ENCODE data around the gene ATP8B2. TPM values are rescaled to one million over a fixed set of nuclear protein-coding genes. Genes with fewer than 3 reads are reported as not detected.
A peak's percentile ranks its signal among the peaks of the same experiment; 100 is the strongest.

The ATP8B2 gene
- total RNA-seq, 1 experiment from 2014 or later, result 22.1 TPM

- Histone ChIP-seq H3K9ac (ENCODE audit: low read length) (no peak overlapping the region), H3K4me2 (ENCODE audit: low read length) (no peak overlapping the region), H3K4me1 (ENCODE audit: control insufficient read depth in 1 of 2, insufficient read depth in 2 of 2, low read length in 2 of 2) (peaks cover 21 to 25% of the 10 kb centered on the region in 2 experiments), H3K36me3 (ENCODE audit: control insufficient read depth in 1 of 2, insufficient read depth in 2 of 2, low read length in 2 of 2) (peaks cover 19 to 20% of the 10 kb centered on the region in 2 experiments), H3K4me3 (replicated peaks in 1 of 2; ENCODE audit: low read depth in 1 of 2, low read length in 2 of 2) (no peak overlapping the region), H3K9me2 (ENCODE audit: insufficient read depth) (no peaks in the 10 kb centered on the region), H3K9me3 (ENCODE audit: control insufficient read depth in 1 of 2, insufficient read depth in 1 of 2, low read depth in 1 of 2, low read length in 2 of 2) (no peaks in the 10 kb centered on the region), H2AFZ (ENCODE audit: low read depth, low read length, poor library complexity, severe bottlenecking) (no peak overlapping the region), H3K27me3 (ENCODE audit: insufficient read depth, low read length) (no peaks in the 10 kb centered on the region), H3K27ac (ENCODE audit: low read depth, low read length) (no peak overlapping the region), H3K79me2 (ENCODE audit: insufficient read depth, low read length) (no peaks in the 10 kb centered on the region), H4K20me1 (ENCODE audit: insufficient read depth) (no peaks in the 10 kb centered on the region)
- ChIA-PET RAD21 (ENCODE audit: low non-redundant PET in 1 of 2, low total read pairs in 2 of 2, uncharacterized antibody in 2 of 2, unreplicated experiment in 2 of 2) (no interaction called here), CTCF (interaction anchor here (0.7 to 1.6 kb wide), 2 partner anchors 11 to 22 kb away, joined by 3 to 4 read pairs; no protein-coding TSS in a partner anchor), POLR2A (no interaction called here)
- intact Hi-C loops (cut with micrococcal nuclease), result no loop called here
- no peak for DNase-seq (ENCODE audit: low read depth, low spot score)
- no peak for ATAC-seq
- no peak for TF ChIP-seq RAD21 (IDR thresholded peaks at IDR 0.05; ENCODE audit: low read depth)
- TF ChIP-seq MAX (IDR thresholded peaks at IDR 0.05), result no peak
- no peak for TF ChIP-seq YY1 (IDR thresholded peaks at IDR 0.05; ENCODE audit: extremely low read depth, insufficient replicate concordance, low read depth, low read length)
- TF ChIP-seq ZNF274 (IDR thresholded peaks at IDR 0.05; ENCODE audit: low read depth, low read length), result no peak
- no peak for TF ChIP-seq EZH2 (IDR thresholded peaks at IDR 0.05)
- no TSS peak for BruUV-seq (replicated peaks)
These were observed 23.8 kb downstream of the ATP8B2 start for GRCh38 chr1:154349121-154349520.

DNA sequence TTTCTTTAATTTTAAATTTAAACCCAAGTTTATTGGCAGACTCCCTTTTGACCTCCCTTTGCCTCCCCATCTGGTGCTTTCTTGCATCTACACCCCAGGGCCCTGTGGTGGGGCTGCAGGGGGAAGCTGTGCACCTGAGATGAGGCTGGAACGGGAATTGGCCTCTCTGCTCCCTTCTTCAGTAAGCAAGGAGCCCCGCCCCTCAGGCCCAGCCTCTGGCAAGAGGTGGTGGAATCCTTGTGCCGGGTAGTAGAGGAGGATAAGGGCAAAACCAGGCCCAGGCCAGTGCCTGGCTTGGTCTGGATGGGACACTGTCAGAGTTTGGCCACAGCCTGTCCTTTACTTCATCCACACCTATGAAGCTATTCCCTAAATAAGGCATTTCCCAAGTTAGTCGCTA lies 25.1 kb downstream of the ATP8B2 start:
- CTCF ChIA-PET, result interaction anchor here (0.7 to 1.6 kb wide), 3 partner anchors 16 to 110 kb away, joined by 3 to 6 read pairs (median 4); no protein-coding TSS in a partner anchor
- H3K4me3 ChIP-seq (replicated peaks in 1 of 2; ENCODE audit: low read depth in 1 of 2, low read length in 2 of 2), result no peak overlapping the region
- H3K9ac ChIP-seq (ENCODE audit: low read length), result no peak overlapping the region
- H2AFZ ChIP-seq (ENCODE audit: low read depth, low read length, poor library complexity, severe bottlenecking), result no peak overlapping the region
- intact Hi-C loops (cut with micrococcal nuclease), result loop anchor here (5.0 to 10.0 kb wide), 2 partner anchors 82 to 194 kb away; no protein-coding TSS in a partner anchor
- no peaks in the 10 kb centered on the region for H4K20me1 ChIP-seq (ENCODE audit: insufficient read depth)
- H3K27ac ChIP-seq (ENCODE audit: low read depth, low read length), result no peak overlapping the region
- H3K27me3 ChIP-seq (ENCODE audit: insufficient read depth, low read length), result no peaks in the 10 kb centered on the region
- peaks cover 11 to 19% of the 10 kb centered on the region in 2 experiments; a peak in 3 of 4 replicates for H3K36me3 ChIP-seq (ENCODE audit: control insufficient read depth in 1 of 2, insufficient read depth in 2 of 2, low read length in 2 of 2)
- TSS peak; percentile 55 for BruUV-seq (replicated peaks)
- H3K9me3 ChIP-seq (ENCODE audit: control insufficient read depth in 1 of 2, insufficient read depth in 1 of 2, low read depth in 1 of 2, low read length in 2 of 2), result no peaks in the 10 kb centered on the region
- no peaks in the 10 kb centered on the region for H3K9me2 ChIP-seq (ENCODE audit: insufficient read depth)
- H3K4me2 ChIP-seq (ENCODE audit: low read length), result no peak overlapping the region
- RAD21 ChIA-PET (ENCODE audit: low non-redundant PET in 1 of 2, low total read pairs in 2 of 2, uncharacterized antibody in 2 of 2, unreplicated experiment in 2 of 2), result no interaction called here
- H3K4me1 ChIP-seq (ENCODE audit: control insufficient read depth in 1 of 2, insufficient read depth in 2 of 2, low read length in 2 of 2), result peaks cover 21 to 25% of the 10 kb centered on the region in 2 experiments
- no peaks in the 10 kb centered on the region for H3K79me2 ChIP-seq (ENCODE audit: insufficient read depth, low read length)
- ATAC-seq (no peak), DNase-seq (ENCODE audit: low read depth, low spot score) (no peak)
- POLR2A ChIA-PET, result no interaction called here
- TF ChIP-seq REST (IDR thresholded peaks at IDR 0.05; ENCODE audit: low read depth), result no peak
- TF ChIP-seq RAD21 (IDR thresholded peaks at IDR 0.05; ENCODE audit: low read depth), result no peak
- TF ChIP-seq MAX (IDR thresholded peaks at IDR 0.05), result no peak
- TF ChIP-seq CEBPB (IDR thresholded peaks at IDR 0.05; ENCODE audit: low read depth), result no peak
- no peak for TF ChIP-seq ZFX (IDR thresholded peaks at IDR 0.05)
- TF ChIP-seq, protein P1, sequence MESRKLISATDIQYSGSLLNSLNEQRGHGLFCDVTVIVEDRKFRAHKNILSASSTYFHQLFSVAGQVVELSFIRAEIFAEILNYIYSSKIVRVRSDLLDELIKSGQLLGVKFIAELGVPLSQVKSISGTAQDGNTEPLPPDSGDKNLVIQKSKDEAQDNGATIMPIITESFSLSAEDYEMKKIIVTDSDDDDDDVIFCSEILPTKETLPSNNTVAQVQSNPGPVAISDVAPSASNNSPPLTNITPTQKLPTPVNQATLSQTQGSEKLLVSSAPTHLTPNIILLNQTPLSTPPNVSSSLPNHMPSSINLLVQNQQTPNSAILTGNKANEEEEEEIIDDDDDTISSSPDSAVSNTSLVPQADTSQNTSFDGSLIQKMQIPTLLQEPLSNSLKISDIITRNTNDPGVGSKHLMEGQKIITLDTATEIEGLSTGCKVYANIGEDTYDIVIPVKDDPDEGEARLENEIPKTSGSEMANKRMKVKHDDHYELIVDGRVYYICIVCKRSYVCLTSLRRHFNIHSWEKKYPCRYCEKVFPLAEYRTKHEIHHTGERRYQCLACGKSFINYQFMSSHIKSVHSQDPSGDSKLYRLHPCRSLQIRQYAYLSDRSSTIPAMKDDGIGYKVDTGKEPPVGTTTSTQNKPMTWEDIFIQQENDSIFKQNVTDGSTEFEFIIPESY (IDR thresholded peaks at IDR 0.05; ENCODE audit: extremely low read depth, insufficient replicate concordance, low read length), result no peak
- TF ChIP-seq EZH2 (IDR thresholded peaks at IDR 0.05), result no peak
- TF ChIP-seq EZH2phosphoT487 (IDR thresholded peaks at IDR 0.05; ENCODE audit: borderline replicate concordance), result no peak
- TF ChIP-seq YY1 (IDR thresholded peaks at IDR 0.05; ENCODE audit: extremely low read depth, insufficient replicate concordance, low read depth, low read length), result no peak
- TF ChIP-seq, protein P2, sequence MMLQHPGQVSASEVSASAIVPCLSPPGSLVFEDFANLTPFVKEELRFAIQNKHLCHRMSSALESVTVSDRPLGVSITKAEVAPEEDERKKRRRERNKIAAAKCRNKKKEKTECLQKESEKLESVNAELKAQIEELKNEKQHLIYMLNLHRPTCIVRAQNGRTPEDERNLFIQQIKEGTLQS (IDR thresholded peaks at IDR 0.05), result no peak
- TF ChIP-seq TCF7L2 (IDR thresholded peaks at IDR 0.05; ENCODE audit: borderline replicate concordance, extremely low read depth, insufficient read depth, insufficient read length), result no peak
